ENCODE results near the gene EIF3J. TPM values are rescaled to one million over a fixed set of nuclear protein-coding genes. Genes with fewer than 3 reads are reported as not detected.
A peak's percentile ranks its signal among the peaks of the same experiment; 100 is the strongest.

Gene EIF3J, protein sequence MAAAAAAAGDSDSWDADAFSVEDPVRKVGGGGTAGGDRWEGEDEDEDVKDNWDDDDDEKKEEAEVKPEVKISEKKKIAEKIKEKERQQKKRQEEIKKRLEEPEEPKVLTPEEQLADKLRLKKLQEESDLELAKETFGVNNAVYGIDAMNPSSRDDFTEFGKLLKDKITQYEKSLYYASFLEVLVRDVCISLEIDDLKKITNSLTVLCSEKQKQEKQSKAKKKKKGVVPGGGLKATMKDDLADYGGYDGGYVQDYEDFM
- total RNA-seq = 60.6 TPM
- long read RNA-seq, transcript EIF3J-201 (8 exons, 2,569 nt) = major isoform, 37 of 72 reads
- long read RNA-seq, partial matches to known transcripts = 29 of 72 reads
- long read RNA-seq, other reads (novel, unspliced or antisense) = 6 of 72 reads

DNA sequence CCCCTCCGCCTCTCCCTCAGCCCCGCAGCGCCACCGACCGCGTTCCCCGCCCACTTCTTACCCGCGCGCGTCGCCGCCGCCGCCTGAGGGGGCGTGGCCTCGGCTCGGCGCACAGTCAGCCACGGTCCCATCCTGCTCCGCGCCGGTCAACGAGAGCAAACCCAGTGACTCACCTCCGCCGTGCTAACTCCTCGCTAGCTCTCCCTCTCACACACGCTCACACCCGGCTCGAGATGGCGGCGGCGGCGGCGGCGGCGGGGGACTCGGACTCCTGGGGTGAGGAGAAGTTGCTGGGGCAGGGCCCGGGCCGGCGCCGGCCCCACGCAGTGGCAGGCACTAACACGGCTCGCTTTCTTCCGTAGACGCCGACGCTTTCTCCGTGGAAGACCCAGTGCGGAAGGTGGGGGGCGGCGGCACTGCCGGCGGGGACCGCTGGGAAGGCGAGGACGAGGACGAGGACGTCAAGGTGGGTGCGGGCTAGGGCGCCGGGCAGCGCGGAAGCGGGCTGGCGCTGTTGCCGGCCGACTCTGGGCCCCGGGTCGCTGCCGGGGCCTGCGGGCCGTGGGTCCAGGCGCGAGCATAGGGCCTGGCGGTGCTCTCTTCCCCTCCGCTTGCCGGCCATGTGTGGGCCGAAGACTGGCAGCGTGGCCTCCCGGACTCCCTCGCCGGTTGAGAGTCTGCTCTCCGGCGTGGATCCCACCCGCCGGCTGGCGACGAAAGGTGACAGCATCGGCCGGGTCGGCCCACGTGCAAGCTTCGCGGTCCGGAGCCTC, at the start of gene EIF3J:
TSS of gene EIF3J (plus strand) at position 186 of the 773 bp plus-strand sequence. CDS start at position 234, 48 bp downstream.
- H3K4me3 ChIP-seq = peak within 1 kb of the TSS; percentile 96
- no peaks in the 10 kb centered on the region for H3K9me3 ChIP-seq
- TF ChIP-seq, protein P1, sequence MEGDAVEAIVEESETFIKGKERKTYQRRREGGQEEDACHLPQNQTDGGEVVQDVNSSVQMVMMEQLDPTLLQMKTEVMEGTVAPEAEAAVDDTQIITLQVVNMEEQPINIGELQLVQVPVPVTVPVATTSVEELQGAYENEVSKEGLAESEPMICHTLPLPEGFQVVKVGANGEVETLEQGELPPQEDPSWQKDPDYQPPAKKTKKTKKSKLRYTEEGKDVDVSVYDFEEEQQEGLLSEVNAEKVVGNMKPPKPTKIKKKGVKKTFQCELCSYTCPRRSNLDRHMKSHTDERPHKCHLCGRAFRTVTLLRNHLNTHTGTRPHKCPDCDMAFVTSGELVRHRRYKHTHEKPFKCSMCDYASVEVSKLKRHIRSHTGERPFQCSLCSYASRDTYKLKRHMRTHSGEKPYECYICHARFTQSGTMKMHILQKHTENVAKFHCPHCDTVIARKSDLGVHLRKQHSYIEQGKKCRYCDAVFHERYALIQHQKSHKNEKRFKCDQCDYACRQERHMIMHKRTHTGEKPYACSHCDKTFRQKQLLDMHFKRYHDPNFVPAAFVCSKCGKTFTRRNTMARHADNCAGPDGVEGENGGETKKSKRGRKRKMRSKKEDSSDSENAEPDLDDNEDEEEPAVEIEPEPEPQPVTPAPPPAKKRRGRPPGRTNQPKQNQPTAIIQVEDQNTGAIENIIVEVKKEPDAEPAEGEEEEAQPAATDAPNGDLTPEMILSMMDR (IDR thresholded peaks at IDR 0.05) = no peak
- DNase-seq (peak; percentile 97), ATAC-seq (peak; percentile 96 to 97)
- no peaks in the 10 kb centered on the region for H3K27me3 ChIP-seq (ENCODE audit: low read depth)
- H3K4me1 ChIP-seq = peaks cover 41% of the 10 kb centered on the region
- peak within 1 kb of the TSS; percentile 93 for H3K27ac ChIP-seq
- H3K36me3 ChIP-seq = peaks cover 8% of the 10 kb centered on the region
- intact Hi-C loops (cut with DNase I) = no loop called here

DNA sequence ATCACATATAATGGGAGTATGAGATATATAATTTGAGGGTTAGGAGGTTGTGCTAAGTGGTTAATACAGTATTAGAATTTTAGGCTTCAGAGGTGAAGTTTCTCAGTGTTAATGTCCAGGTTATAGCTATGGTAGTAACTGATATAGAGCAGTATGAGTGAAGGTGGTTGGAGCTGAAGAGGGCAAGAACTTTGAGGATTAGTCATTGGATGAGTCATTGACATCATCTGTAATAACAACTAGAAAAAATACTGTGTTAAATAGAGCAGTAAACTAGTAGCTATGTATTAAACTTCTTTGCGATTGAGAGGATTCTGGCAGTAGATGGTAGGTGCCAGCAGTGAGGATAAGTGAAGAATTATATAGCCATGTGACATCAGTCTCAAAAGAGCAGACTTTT, 47.5 kb upstream of the EIF3J start:
- TF ChIP-seq, protein P1 (IDR thresholded peaks at IDR 0.05) = no peak
- H3K9me3 ChIP-seq = no peaks in the 10 kb centered on the region
- H3K27ac ChIP-seq = no peak overlapping the region
- peaks cover 85% of the 10 kb centered on the region for H3K36me3 ChIP-seq
- DNase-seq (no peak), ATAC-seq (no peak)
- H3K27me3 ChIP-seq (ENCODE audit: low read depth) = no peaks in the 10 kb centered on the region
- no peak overlapping the region for H3K4me3 ChIP-seq
- H3K4me1 ChIP-seq = no peaks in the 10 kb centered on the region
- intact Hi-C loops (cut with DNase I) = no loop called here

DNA sequence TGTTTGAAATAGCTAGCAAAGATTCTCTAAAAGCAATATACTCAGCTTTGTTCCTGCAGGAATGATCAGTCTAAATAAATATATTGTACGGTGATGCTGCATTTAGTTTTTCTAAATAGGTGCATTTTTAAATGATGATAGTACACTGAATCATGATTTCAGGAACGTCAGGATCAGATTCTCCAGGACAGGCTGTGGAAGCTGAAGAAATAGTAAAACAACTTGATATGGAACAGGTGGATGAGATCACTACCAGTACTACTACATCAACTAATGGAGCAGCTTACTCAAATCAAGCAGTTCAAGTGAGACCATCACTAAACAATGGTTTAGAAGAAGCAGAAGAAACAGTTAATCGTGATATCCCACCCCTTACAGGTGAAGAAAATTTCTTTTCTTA, 46.3 kb upstream of the EIF3J start:
- H3K27me3 ChIP-seq (ENCODE audit: low read depth) = no peaks in the 10 kb centered on the region
- H3K4me3 ChIP-seq = no peak overlapping the region
- intact Hi-C loops (cut with DNase I) = no loop called here
- no peak overlapping the region for H3K27ac ChIP-seq
- ATAC-seq (no peak), DNase-seq (no peak)
- peaks cover 88% of the 10 kb centered on the region for H3K36me3 ChIP-seq
- TF ChIP-seq, protein P1 (IDR thresholded peaks at IDR 0.05) = no peak
- no peaks in the 10 kb centered on the region for H3K9me3 ChIP-seq
- H3K4me1 ChIP-seq = no peaks in the 10 kb centered on the region

DNA sequence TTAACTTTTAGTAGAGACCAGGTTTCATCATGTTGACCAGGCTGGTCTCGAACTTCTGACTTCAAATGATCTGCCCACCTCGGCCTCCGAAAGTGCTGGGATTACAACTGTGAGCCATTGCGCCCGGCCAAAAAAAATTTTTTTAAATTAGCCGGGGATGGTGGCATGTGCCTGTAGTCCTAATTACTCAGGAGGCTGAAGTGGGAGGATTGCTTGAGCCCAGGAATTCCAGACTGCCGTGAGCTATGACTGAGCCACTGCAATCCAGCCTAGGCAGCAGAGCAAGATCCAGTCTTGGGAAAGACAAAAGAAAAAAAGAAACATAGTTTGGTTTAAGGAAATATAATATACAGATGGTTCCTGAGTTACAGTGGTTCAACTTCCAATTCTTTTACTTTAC, 44.9 kb upstream of the EIF3J start:
- no peaks in the 10 kb centered on the region for H3K9me3 ChIP-seq
- intact Hi-C loops (cut with DNase I) = no loop called here
- H3K4me3 ChIP-seq = no peak overlapping the region
- H3K27me3 ChIP-seq (ENCODE audit: low read depth) = no peaks in the 10 kb centered on the region
- no peak overlapping the region for H3K27ac ChIP-seq
- DNase-seq = no peak
- no peak for ATAC-seq
- peaks cover 95% of the 10 kb centered on the region for H3K36me3 ChIP-seq
- no peaks in the 10 kb centered on the region for H3K4me1 ChIP-seq
- TF ChIP-seq, protein P1 (IDR thresholded peaks at IDR 0.05) = no peak

DNA sequence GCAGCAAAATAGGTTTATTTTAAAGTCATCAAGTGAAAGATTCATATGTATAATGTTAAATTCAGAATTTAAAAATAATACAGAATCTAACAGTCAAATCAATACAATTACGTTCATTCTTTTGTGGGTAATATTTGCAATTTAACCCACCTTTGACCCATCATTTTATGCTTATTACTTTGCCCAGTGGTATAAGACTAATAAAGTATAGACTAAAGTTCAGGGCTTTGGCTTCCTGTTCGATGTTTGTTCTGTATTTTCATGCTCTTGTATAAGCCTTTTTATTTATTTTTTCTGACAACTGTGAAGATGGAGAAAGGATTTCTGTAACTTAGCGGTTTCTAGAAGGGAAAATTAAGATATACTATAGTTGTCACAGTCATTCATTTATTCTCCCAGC, 44.3 kb upstream of the EIF3J start:
- Histone ChIP-seq H3K36me3 (peaks cover 95% of the 10 kb centered on the region), H3K9me3 (no peaks in the 10 kb centered on the region), H3K27ac (no peak overlapping the region), H3K27me3 (ENCODE audit: low read depth) (no peaks in the 10 kb centered on the region), H3K4me3 (no peak overlapping the region), H3K4me1 (no peaks in the 10 kb centered on the region)
- TF ChIP-seq, protein P1 (IDR thresholded peaks at IDR 0.05) = no peak
- no peak for DNase-seq
- no peak for ATAC-seq
- intact Hi-C loops (cut with DNase I) = no loop called here

Data from lower lobe of right lung (tissue), 2 donors.